Measurements from ENCODE around the gene TBCD. TPM values are rescaled to one million over a fixed set of nuclear protein-coding genes. Genes with fewer than 3 reads are reported as not detected.
A peak's percentile ranks its signal among the peaks of the same experiment; 100 is the strongest.
"Not testable (repeated sequence)": the region's sequence is repeated elsewhere in the genome, so short reads cannot be mapped to it uniquely, and the experiment has no call there.

Gene TBCD
- total RNA-seq, 2 donors from 2014 or later, result 44.4 to 54.1 TPM

GRCh38 chr17:82944990-82945389 lies 193.1 kb downstream of the TBCD start:
- DNase-seq, result no peak
- intact Hi-C loops (cut with DNase I, micrococcal nuclease), result no loop called here
- no peak for ATAC-seq

GRCh38 chr17:82946081-82946480 lies 194.2 kb downstream of the TBCD start:
- ATAC-seq (no peak), DNase-seq (no peak)
- intact Hi-C loops (cut with DNase I, micrococcal nuclease), result no loop called here

- intact Hi-C loops (cut with DNase I, micrococcal nuclease), result no loop called here
- DNase-seq, result peak in 1 of 2 donors; percentile 2
- ATAC-seq, result no peak
Observed at GRCh38 chr17:82947051-82947991, 195.5 kb downstream of the TBCD start.

GRCh38 chr17:82948081-82948511 lies 196.2 kb downstream of the TBCD start:
- intact Hi-C loops (cut with DNase I, micrococcal nuclease), result no loop called here
- ATAC-seq (no peak), DNase-seq (peak in 1 of 2 donors; percentile 2)

GRCh38 chr17:82948957-82949356 lies 197.1 kb downstream of the TBCD start:
- no peak for ATAC-seq
- DNase-seq, result no peak
- intact Hi-C loops (cut with DNase I, micrococcal nuclease), result no loop called here

GRCh38 chr17:82949361-82949760 lies 197.5 kb downstream of the TBCD start:
- ATAC-seq (no peak), DNase-seq (peak in 1 of 2 donors; percentile 1)
- intact Hi-C loops (cut with DNase I, micrococcal nuclease), result no loop called here

GRCh38 chr17:82949984-82950383 lies 198.1 kb downstream of the TBCD start:
- ATAC-seq (no peak), DNase-seq (peak in 1 of 2 donors; percentile 2)
- intact Hi-C loops (cut with DNase I, micrococcal nuclease), result no loop called here

GRCh38 chr17:82950525-82951102 lies 198.7 kb downstream of the TBCD start:
- no peak for DNase-seq
- no peak for ATAC-seq

GRCh38 chr17:82952019-82952418 lies 200.2 kb downstream of the TBCD start:
- ATAC-seq (no peak), DNase-seq (no peak)
- intact Hi-C loops (cut with DNase I, micrococcal nuclease), result no loop called here

More at GRCh38 chr17:82950525-82951102, 198.7 kb downstream of the TBCD start:
- intact Hi-C loops (cut with DNase I, micrococcal nuclease), result no loop called here

- DNase-seq; ATAC-seq; intact Hi-C loops (cut with DNase I, micrococcal nuclease): not testable (repeated sequence)
Observed at GRCh38 chr17:82955106-82955505, 203.2 kb downstream of the TBCD start.

- DNase-seq; intact Hi-C loops (cut with DNase I, micrococcal nuclease); ATAC-seq: not testable (repeated sequence)
Observed at GRCh38 chr17:82955627-82956026, 203.8 kb downstream of the TBCD start.

- no peak for DNase-seq
- intact Hi-C loops (cut with DNase I, micrococcal nuclease), result no loop called here
- ATAC-seq, result no peak
Observed at GRCh38 chr17:82956146-82956725, 204.4 kb downstream of the TBCD start.

GRCh38 chr17:82956726-82957468 lies 205.0 kb downstream of the TBCD start:
- intact Hi-C loops (cut with DNase I, micrococcal nuclease), result no loop called here
- DNase-seq, result no peak
- no peak for ATAC-seq

- intact Hi-C loops (cut with DNase I, micrococcal nuclease), result no loop called here
- no peak for ATAC-seq
- DNase-seq, result no peak
Observed at GRCh38 chr17:82957469-82957795, 205.6 kb downstream of the TBCD start.

- DNase-seq (no peak), ATAC-seq (no peak)
- intact Hi-C loops (cut with DNase I, micrococcal nuclease), result no loop called here
Observed at GRCh38 chr17:82957961-82958561, 206.2 kb downstream of the TBCD start.

GRCh38 chr17:82959242-82959930 lies 207.5 kb downstream of the TBCD start:
- intact Hi-C loops (cut with DNase I, micrococcal nuclease), result no loop called here
- no peak for DNase-seq
- no peak for ATAC-seq

GRCh38 chr17:82959990-82960418 lies 208.1 kb downstream of the TBCD start:
- DNase-seq (no peak), ATAC-seq (no peak)
- intact Hi-C loops (cut with DNase I, micrococcal nuclease), result no loop called here

All from left colon (tissue), 2 donors.